GM11168 (cell line): ENCODE measurements around the gene YPEL2.
"Not testable (repeated sequence)": the region's sequence is repeated elsewhere in the genome, so short reads cannot be mapped to it uniquely, and the experiment has no call there.

Source experiments
- in situ Hi-C: fragments of 300-500 bp; cut with MboI; formaldehyde crosslinking; loops from one replicate; pipeline ENCODE4 v1.12.0; 2022; ENCODE audit warnings: low sequenced_read_pairs; ENCODE audit not compliant: unreplicated experiment

The YPEL2 gene

GRCh38 chr17:59372138-59372751 lies 40.8 kb downstream of the YPEL2 start:
- in situ Hi-C loops, result no loop called here

GRCh38 chr17:59373882-59374495 lies 42.5 kb downstream of the YPEL2 start:
- in situ Hi-C loops, result no loop called here

- in situ Hi-C loops, result no loop called here
Measured at GRCh38 chr17:59374612-59375011, 43.2 kb downstream of the YPEL2 start.

- in situ Hi-C loops, result no loop called here
Measured at GRCh38 chr17:59375857-59376256, 44.4 kb downstream of the YPEL2 start.

GRCh38 chr17:59376506-59376905 lies 45.1 kb downstream of the YPEL2 start:
- in situ Hi-C loops, result no loop called here

- in situ Hi-C loops, result no loop called here
Measured at GRCh38 chr17:59377410-59377809, 46.0 kb downstream of the YPEL2 start.

- in situ Hi-C loops, result no loop called here
Measured at GRCh38 chr17:59378675-59379074, 47.2 kb downstream of the YPEL2 start.

- in situ Hi-C loops, result no loop called here
Measured at GRCh38 chr17:59380474-59380873, 49.0 kb downstream of the YPEL2 start.

GRCh38 chr17:59381716-59382570 lies 50.5 kb downstream of the YPEL2 start:
- in situ Hi-C loops, result no loop called here

- in situ Hi-C loops, result no loop called here
Measured at GRCh38 chr17:59383893-59384292, 52.4 kb downstream of the YPEL2 start.

- in situ Hi-C loops, result no loop called here
Measured at GRCh38 chr17:59387351-59388068, 56.1 kb downstream of the YPEL2 start.

GRCh38 chr17:59388069-59388556 lies 56.7 kb downstream of the YPEL2 start:
- in situ Hi-C loops, result no loop called here

- in situ Hi-C loops, result no loop called here
Measured at GRCh38 chr17:59389066-59389465, 57.6 kb downstream of the YPEL2 start.

- in situ Hi-C loops, result no loop called here
Measured at GRCh38 chr17:59391021-59391420, 59.6 kb downstream of the YPEL2 start.

GRCh38 chr17:59392973-59393679 lies 61.7 kb downstream of the YPEL2 start:
- in situ Hi-C loops, result no loop called here

- in situ Hi-C loops, result not testable (repeated sequence)
Measured at GRCh38 chr17:59393742-59394410, 62.4 kb downstream of the YPEL2 start.

GRCh38 chr17:59396134-59396826 lies 64.8 kb downstream of the YPEL2 start:
- in situ Hi-C loops, result no loop called here

GRCh38 chr17:59397316-59398073 lies 66.0 kb downstream of the YPEL2 start:
- in situ Hi-C loops, result no loop called here
